GM12864 (cell line): ENCODE data around the gene TK1.

Experiments
- DNase-seq: peaks from one replicate; pipeline ENCODE4 v3.0.0-alpha.2; 2011; ENCODE audit warnings: low read depth
- H3K4me3 ChIP-seq: 2 replicates; pipeline ENCODE4 v1.5.1; 2011; ENCODE audit warnings: mild to moderate bottlenecking, low read depth, low read length, control low read depth
- CTCF ChIP-seq: IDR thresholded peaks from 2 replicates; pipeline ENCODE4 v1.5.1; 2011; ENCODE audit warnings: low read depth, mild to moderate bottlenecking, moderate library complexity, low read length, control low read depth, inconsistent platforms; ENCODE audit errors: missing control alignments

Gene TK1

GRCh38 chr17:78134899-78135385 is 51.9 kb downstream of the TK1 start:
- DNase-seq, result no peak

GRCh38 chr17:78133971-78134898 is 52.6 kb downstream of the TK1 start:
- H3K4me3 ChIP-seq, result peak overlapping the region; percentile 82
- peak; percentile 78 for TF ChIP-seq CTCF
- no peak for DNase-seq

More at GRCh38 chr17:78134899-78135385, 51.9 kb downstream of the TK1 start:
- no peak for TF ChIP-seq CTCF
- no peak overlapping the region for H3K4me3 ChIP-seq

GRCh38 chr17:78133179-78133951 is 53.5 kb downstream of the TK1 start:
- no peak for DNase-seq
- TF ChIP-seq CTCF, result no peak
- peak overlapping the region; percentile 82 for H3K4me3 ChIP-seq

- no peak for TF ChIP-seq CTCF
- H3K4me3 ChIP-seq, result peak overlapping the region; percentile 82
- no peak for DNase-seq
Measured at GRCh38 chr17:78132767-78133178, 54.1 kb downstream of the TK1 start.

- peak; percentile 70 for DNase-seq
- peak overlapping the region; percentile 82 for H3K4me3 ChIP-seq
- TF ChIP-seq CTCF, result no peak
Measured at GRCh38 chr17:78132084-78132676, 54.7 kb downstream of the TK1 start.

- H3K4me3 ChIP-seq, result peak overlapping the region; percentile 82
- no peak for TF ChIP-seq CTCF
- no peak for DNase-seq
Measured at GRCh38 chr17:78131172-78132083, 55.4 kb downstream of the TK1 start.
